Amniotic stem cell (primary cell): ENCODE results near the gene SREBF2.

ENCODE experiments used
- DNase-seq: peaks from one replicate; lab custom pipeline; 2025; lab: John Stamatoyannopoulos, UW

SREBF2 gene

GRCh38 chr22:41832553-41833368 is at the start of gene SREBF2:
Gene SREBF2, plus strand, starts transcription at chr22:41833105. Its CDS starts 166 bp downstream, at chr22:41833271.
- peak; percentile 97 for DNase-seq

- no peak for DNase-seq
Observed at GRCh38 chr22:41787331-41787730, 45.6 kb upstream of the SREBF2 start.

GRCh38 chr22:41793871-41794270 is 39.0 kb upstream of the SREBF2 start:
- DNase-seq: no peak

GRCh38 chr22:41798736-41799135 is 34.2 kb upstream of the SREBF2 start:
- DNase-seq: no peak

- DNase-seq: no peak
Observed at GRCh38 chr22:41799486-41800347, 33.2 kb upstream of the SREBF2 start.

GRCh38 chr22:41800348-41801146 is 32.4 kb upstream of the SREBF2 start, which contains the start of gene CCDC134:
Gene CCDC134, plus strand, starts transcription at chr22:41800679. Its CDS starts 8,212 bp downstream, at chr22:41808891.
- DNase-seq: peak; percentile 55

- DNase-seq: no peak
Observed at GRCh38 chr22:41801147-41801819, 31.6 kb upstream of the SREBF2 start.

- no peak for DNase-seq
Observed at GRCh38 chr22:41801886-41802285, 31.0 kb upstream of the SREBF2 start.

- no peak for DNase-seq
Observed at GRCh38 chr22:41805639-41806038, 27.3 kb upstream of the SREBF2 start.

GRCh38 chr22:41808400-41808799 is 24.5 kb upstream of the SREBF2 start:
- DNase-seq: no peak

GRCh38 chr22:41810022-41810421 is 22.9 kb upstream of the SREBF2 start:
- DNase-seq: no peak

- DNase-seq: no peak
Observed at GRCh38 chr22:41812805-41813545, 19.9 kb upstream of the SREBF2 start.

GRCh38 chr22:41813726-41814410 is 19.0 kb upstream of the SREBF2 start:
- no peak for DNase-seq

GRCh38 chr22:41815716-41816115 is 17.2 kb upstream of the SREBF2 start:
- DNase-seq: no peak

- no peak for DNase-seq
Observed at GRCh38 chr22:41816241-41816640, 16.7 kb upstream of the SREBF2 start.

- DNase-seq: no peak
Observed at GRCh38 chr22:41816871-41817270, 16.0 kb upstream of the SREBF2 start.

GRCh38 chr22:41818011-41818410 is 14.9 kb upstream of the SREBF2 start:
- DNase-seq: no peak

- no peak for DNase-seq
Observed at GRCh38 chr22:41818596-41818995, 14.3 kb upstream of the SREBF2 start.

GRCh38 chr22:41819257-41819656 is 13.6 kb upstream of the SREBF2 start:
- no peak for DNase-seq

GRCh38 chr22:41820447-41820846 is 12.5 kb upstream of the SREBF2 start:
- DNase-seq: no peak
